HEK293 (cell line): ENCODE data around the gene RNPS1.

Experiments
- CTCF ChIA-PET: fragments of 350-600 bp; formaldehyde crosslinking; extraction: SDS; loops from one replicate; lab custom pipeline; 2021; ENCODE audit warnings: antibody characterized with exemption; lab: Yijun Ruan, JAX
- POLR2A ChIA-PET: fragments of 300-600 bp; formaldehyde crosslinking; extraction: SDS; loops from one replicate; lab custom pipeline; 2020; ENCODE audit warnings: antibody characterized with exemption, inconsistent platforms; lab: Yijun Ruan, JAX
- H3K27ac ChIP-seq: fragments of 200-500 bp; sonication (Bioruptor generic); 2 replicates; pipeline ENCODE4 v1.5.1; 2014; ENCODE audit warnings: low read depth, low read length, control low read depth, inconsistent platforms; ENCODE audit errors: extremely low read depth
- H3K36me3 ChIP-seq, 2 experiments: fragments of 200-500 bp in 1 of 2; sonication (Bioruptor generic) in 1 of 2; 1 replicate in 1 of 2; 2 replicates in 1 of 2; pipeline ENCODE4 v1.5.1; 2014 to 2017; ENCODE audit warnings: inconsistent platforms in 2 of 2, low read length in 2 of 2; ENCODE audit not compliant: control insufficient read depth in 2 of 2, insufficient read depth in 1 of 2
- H3K4me1 ChIP-seq: fragments of 200-500 bp; sonication (Bioruptor generic); 2 replicates; pipeline ENCODE4 v1.5.1; 2014; ENCODE audit warnings: mild to moderate bottlenecking, low read length, inconsistent platforms; ENCODE audit not compliant: control insufficient read depth, insufficient read depth
- H3K4me3 ChIP-seq: 2 replicates; pipeline ENCODE4 v1.5.1; 2011; ENCODE audit warnings: low read depth, mild to moderate bottlenecking, control low read depth, low read length, moderate library complexity
- H3K9me3 ChIP-seq: fragments of 200-500 bp; sonication (Bioruptor generic); 2 replicates; pipeline ENCODE4 v1.5.1; 2014; ENCODE audit warnings: low read depth, low read length, inconsistent platforms; ENCODE audit not compliant: control insufficient read depth, insufficient read depth
- GLIS2 ChIP-seq: fragments of 450-650 bp; formaldehyde crosslinking; IDR thresholded peaks from 2 replicates; pipeline ENCODE4 v1.5.1; 2016; ENCODE audit warnings: missing biosample characterization, missing genetic modification characterization
- KLF10 ChIP-seq: fragments of 450-650 bp; IDR thresholded peaks from 2 replicates; pipeline ENCODE4 v1.5.1; 2018; ENCODE audit warnings: missing biosample characterization, mild to moderate bottlenecking, missing genetic modification characterization
- OVOL3 ChIP-seq: fragments of 450-650 bp; formaldehyde crosslinking; IDR thresholded peaks from 2 replicates; pipeline ENCODE4 v1.5.1; 2016; ENCODE audit warnings: missing biosample characterization, missing genetic modification characterization
- PBX3 ChIP-seq: sonication (generic); formaldehyde crosslinking; IDR thresholded peaks from 2 replicates; pipeline ENCODE4 v1.8.1; 2022; ENCODE audit warnings: mild to moderate bottlenecking, moderate library complexity, missing genetic modification reagents
- RBAK ChIP-seq: fragments of 450-650 bp; formaldehyde crosslinking; IDR thresholded peaks from 2 replicates; pipeline ENCODE4 v1.5.1; 2016; ENCODE audit warnings: missing biosample characterization, missing genetic modification characterization
- SP2 ChIP-seq: fragments of 450-650 bp; formaldehyde crosslinking; IDR thresholded peaks from 2 replicates; pipeline ENCODE4 v1.5.1; 2016; ENCODE audit warnings: missing biosample characterization, missing genetic modification characterization
- TRIM28 ChIP-seq: IDR thresholded peaks from 2 replicates; pipeline ENCODE4 v1.6.1; 2011; ENCODE audit warnings: low read length, control low read depth, borderline replicate concordance
- YY1 ChIP-seq: fragments of 450-650 bp; formaldehyde crosslinking; IDR thresholded peaks from 2 replicates; pipeline ENCODE4 v1.5.1; 2018; ENCODE audit warnings: missing biosample characterization, missing genetic modification characterization
- ZBTB8A ChIP-seq: fragments of 450-650 bp; formaldehyde crosslinking; IDR thresholded peaks from 2 replicates; pipeline ENCODE4 v1.5.1; 2016; ENCODE audit warnings: missing biosample characterization, missing genetic modification characterization
- ZNF10 ChIP-seq: fragments of 450-650 bp; formaldehyde crosslinking; IDR thresholded peaks from 2 replicates; pipeline ENCODE4 v1.5.1; 2017; ENCODE audit warnings: missing biosample characterization, missing genetic modification characterization
- ZNF169 ChIP-seq: fragments of 450-650 bp; formaldehyde crosslinking; IDR thresholded peaks from 2 replicates; pipeline ENCODE4 v1.5.1; 2016; ENCODE audit warnings: missing biosample characterization, missing genetic modification characterization
- ZNF18 ChIP-seq: fragments of 450-650 bp; formaldehyde crosslinking; IDR thresholded peaks from 2 replicates; pipeline ENCODE4 v1.5.1; 2016; ENCODE audit warnings: missing biosample characterization, missing genetic modification characterization
- ZNF214 ChIP-seq: fragments of 450-650 bp; formaldehyde crosslinking; IDR thresholded peaks from 2 replicates; pipeline ENCODE4 v1.5.1; 2017; ENCODE audit warnings: missing biosample characterization, mild to moderate bottlenecking, missing genetic modification characterization, borderline replicate concordance
- ZNF23 ChIP-seq: fragments of 450-650 bp; formaldehyde crosslinking; IDR thresholded peaks from 2 replicates; pipeline ENCODE4 v1.5.1; 2016; ENCODE audit warnings: missing biosample characterization, missing genetic modification characterization, borderline replicate concordance
- ZNF501 ChIP-seq: fragments of 450-650 bp; formaldehyde crosslinking; IDR thresholded peaks from 2 replicates; pipeline ENCODE4 v1.5.1; 2016; ENCODE audit warnings: missing biosample characterization, missing genetic modification characterization
- ZNF521 ChIP-seq: fragments of 450-650 bp; formaldehyde crosslinking; IDR thresholded peaks from 2 replicates; pipeline ENCODE4 v1.5.1; 2017; ENCODE audit warnings: missing biosample characterization, mild to moderate bottlenecking, missing genetic modification characterization
- ZNF558 ChIP-seq: fragments of 450-650 bp; formaldehyde crosslinking; IDR thresholded peaks from 2 replicates; pipeline ENCODE4 v1.5.1; 2016; ENCODE audit warnings: missing biosample characterization, missing genetic modification characterization
- ZNF624 ChIP-seq: fragments of 450-650 bp; formaldehyde crosslinking; IDR thresholded peaks from 2 replicates; pipeline ENCODE4 v1.5.1; 2017; ENCODE audit warnings: missing biosample characterization, missing genetic modification characterization
- ZNF776 ChIP-seq: fragments of 450-650 bp; formaldehyde crosslinking; IDR thresholded peaks from 2 replicates; pipeline ENCODE4 v1.5.0; 2017; ENCODE audit warnings: missing biosample characterization, missing genetic modification characterization, borderline replicate concordance
- ZNF830 ChIP-seq: fragments of 450-650 bp; IDR thresholded peaks from 2 replicates; pipeline ENCODE4 v1.5.0; 2018; ENCODE audit warnings: missing biosample characterization, missing genetic modification characterization, low read depth, mild to moderate bottlenecking, moderate library complexity
- ZSCAN5A ChIP-seq: fragments of 450-650 bp; formaldehyde crosslinking; IDR thresholded peaks from 2 replicates; pipeline ENCODE4 v1.5.1; 2016; ENCODE audit warnings: missing biosample characterization, missing genetic modification characterization
- TF ChIP-seq, protein P1 (sequence below): fragments of 450-650 bp; formaldehyde crosslinking; IDR thresholded peaks from 2 replicates; pipeline ENCODE4 v1.5.1; 2016; ENCODE audit warnings: missing biosample characterization, missing genetic modification characterization
- TF ChIP-seq, protein P2 (sequence below): fragments of 450-650 bp; formaldehyde crosslinking; IDR thresholded peaks from 2 replicates; pipeline ENCODE4 v1.5.1; 2016; ENCODE audit warnings: missing biosample characterization, missing genetic modification characterization

The RNPS1 gene

GRCh38 chr16:2270588-2271470, 2.9 kb upstream of the RNPS1 start:
- peaks cover 3% of the 10 kb centered on the region; the same call in 1 of the 2 replicates for H3K4me1 ChIP-seq
- H3K27ac ChIP-seq: no peak overlapping the region
- CTCF ChIA-PET: interaction anchor here (0.8 kb wide), 1 partner anchor 34 kb away, joined by 3 read pairs; the partner anchor contains the start of gene DNASE1L2
- H3K9me3 ChIP-seq: no peaks in the 10 kb centered on the region
- POLR2A ChIA-PET: interaction anchor here (0.6 to 2.6 kb wide), 5 partner anchors 20 to 198 kb away, joined by 3 to 9 read pairs (median 4); partner anchors contain the start of genes ECI1, PGP and TRAF7
- TF ChIP-seq ZNF169 (tag by site-specific recombination) (no peak), ZBTB8A (tag by site-specific recombination) (no peak), ZNF624 (tag by site-specific recombination) (no peak), ZSCAN5A (no peak), ZNF501 (tag by site-specific recombination) (no peak), ZNF830 (tag by site-specific recombination) (no peak), ZNF214 (no peak), ZNF18 (tag by site-specific recombination) (no peak), SP2 (tag by site-specific recombination) (no peak), ZNF23 (tag by site-specific recombination) (no peak)
- TF ChIP-seq, protein P1, sequence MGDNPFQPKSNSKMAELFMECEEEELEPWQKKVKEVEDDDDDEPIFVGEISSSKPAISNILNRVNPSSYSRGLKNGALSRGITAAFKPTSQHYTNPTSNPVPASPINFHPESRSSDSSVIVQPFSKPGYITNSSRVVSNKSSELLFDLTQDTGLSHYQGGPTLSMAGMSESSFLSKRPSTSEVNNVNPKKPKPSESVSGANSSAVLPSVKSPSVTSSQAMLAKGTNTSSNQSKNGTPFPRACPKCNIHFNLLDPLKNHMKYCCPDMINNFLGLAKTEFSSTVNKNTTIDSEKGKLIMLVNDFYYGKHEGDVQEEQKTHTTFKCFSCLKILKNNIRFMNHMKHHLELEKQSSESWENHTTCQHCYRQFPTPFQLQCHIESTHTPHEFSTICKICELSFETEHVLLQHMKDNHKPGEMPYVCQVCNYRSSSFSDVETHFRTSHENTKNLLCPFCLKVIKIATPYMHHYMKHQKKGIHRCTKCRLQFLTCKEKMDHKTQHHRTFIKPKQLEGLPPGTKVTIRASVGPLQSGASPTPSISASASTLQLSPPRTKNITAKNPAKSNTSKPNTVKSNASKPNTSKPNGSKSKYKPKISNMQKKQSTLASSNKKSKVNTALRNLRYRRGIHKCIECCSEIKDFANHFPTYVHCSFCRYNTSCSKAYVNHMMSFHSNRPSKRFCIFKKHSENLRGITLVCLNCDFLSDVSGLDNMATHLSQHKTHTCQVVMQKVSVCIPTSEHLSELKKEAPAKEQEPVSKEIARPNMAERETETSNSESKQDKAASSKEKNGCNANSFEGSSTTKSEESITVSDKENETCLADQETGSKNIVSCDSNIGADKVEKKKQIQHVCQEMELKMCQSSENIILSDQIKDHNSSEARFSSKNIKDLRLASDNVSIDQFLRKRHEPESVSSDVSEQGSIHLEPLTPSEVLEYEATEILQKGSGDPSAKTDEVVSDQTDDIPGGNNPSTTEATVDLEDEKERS (tag by site-specific recombination): no peak
- no peak overlapping the region for H3K4me3 ChIP-seq
- peaks cover 0 to 12% of the 10 kb centered on the region in 2 experiments; a peak in 1 of 3 replicates for H3K36me3 ChIP-seq

DNA sequence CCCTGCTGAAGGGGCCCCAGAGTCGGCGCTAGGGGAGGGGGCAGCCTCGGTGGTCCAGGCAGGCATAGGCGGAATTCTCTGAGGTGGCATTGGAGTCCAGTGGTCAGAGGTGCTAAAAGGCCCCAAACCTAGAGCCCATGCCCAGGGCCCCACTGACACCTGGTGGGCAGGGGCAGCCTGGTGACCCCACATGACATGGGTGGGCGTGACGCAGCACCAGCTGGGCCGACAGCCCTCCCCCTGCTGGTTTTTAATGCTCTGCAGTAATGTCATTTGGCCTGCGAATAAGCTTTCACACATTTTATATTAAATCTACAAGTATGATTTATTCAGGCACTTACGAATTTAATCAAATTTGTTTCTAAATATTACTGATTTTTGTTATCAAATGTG, 2.1 kb upstream of the RNPS1 start:
- no peaks in the 10 kb centered on the region for H3K9me3 ChIP-seq
- ChIA-PET CTCF (interaction anchor here (0.8 kb wide), 2 partner anchors 34 to 70 kb away, joined by 3 read pairs; partner anchors contain the start of gene DNASE1L2), POLR2A (interaction anchor here (2.6 kb wide), 1 partner anchor 19 kb away, joined by 9 read pairs; the partner anchor contains the start of gene ECI1)
- no peak overlapping the region for H3K4me3 ChIP-seq
- H3K36me3 ChIP-seq: peaks cover 5 to 19% of the 10 kb centered on the region in 2 experiments; a peak in 2 of 3 replicates
- TF ChIP-seq OVOL3 (tag by site-specific recombination) (no peak), YY1 (no peak), ZNF10 (tag by site-specific recombination) (0 out of 2 replicates have a peak, but pooled peaks have one; percentile 11), ZNF558 (tag by site-specific recombination) (no peak), RBAK (no peak), GLIS2 (tag by site-specific recombination) (0 out of 2 replicates have a peak, but pooled peaks have one; percentile 21), TRIM28 (no peak), ZNF521 (tag by site-specific recombination) (no peak), KLF10 (tag by site-specific recombination) (peak; percentile 58; the same call in 1 of the 2 replicates), ZNF776 (tag by site-specific recombination) (no peak), PBX3 (no peak)
- TF ChIP-seq, protein P2, sequence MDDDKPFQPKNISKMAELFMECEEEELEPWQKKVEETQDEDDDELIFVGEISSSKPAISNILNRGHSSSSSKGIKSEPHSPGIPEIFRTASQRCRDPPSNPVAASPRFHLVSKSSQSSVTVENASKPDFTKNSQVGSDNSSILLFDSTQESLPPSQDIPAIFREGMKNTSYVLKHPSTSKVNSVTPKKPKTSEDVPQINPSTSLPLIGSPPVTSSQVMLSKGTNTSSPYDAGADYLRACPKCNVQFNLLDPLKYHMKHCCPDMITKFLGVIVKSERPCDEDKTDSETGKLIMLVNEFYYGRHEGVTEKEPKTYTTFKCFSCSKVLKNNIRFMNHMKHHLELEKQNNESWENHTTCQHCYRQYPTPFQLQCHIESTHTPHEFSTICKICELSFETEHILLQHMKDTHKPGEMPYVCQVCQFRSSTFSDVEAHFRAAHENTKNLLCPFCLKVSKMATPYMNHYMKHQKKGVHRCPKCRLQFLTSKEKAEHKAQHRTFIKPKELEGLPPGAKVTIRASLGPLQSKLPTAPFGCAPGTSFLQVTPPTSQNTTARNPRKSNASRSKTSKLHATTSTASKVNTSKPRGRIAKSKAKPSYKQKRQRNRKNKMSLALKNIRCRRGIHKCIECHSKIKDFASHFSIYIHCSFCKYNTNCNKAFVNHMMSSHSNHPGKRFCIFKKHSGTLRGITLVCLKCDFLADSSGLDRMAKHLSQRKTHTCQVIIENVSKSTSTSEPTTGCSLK: no peak
- H3K4me1 ChIP-seq: peaks cover 7% of the 10 kb centered on the region; the same call in 1 of the 2 replicates
- H3K27ac ChIP-seq: no peak overlapping the region
